Measurements from ENCODE around the gene DOK3. TPM values are rescaled to one million over a fixed set of nuclear protein-coding genes. Genes with fewer than 3 reads are reported as not detected.
A peak's percentile ranks its signal among the peaks of the same experiment; 100 is the strongest.

DOK3 gene
- total and polyA plus RNA-seq, 10 of the 15 experiments (the other 5 are each of a cell fraction or from before 2014, with no cell fraction given), result 6.6 to 107 (median 52.1) TPM

DNA sequence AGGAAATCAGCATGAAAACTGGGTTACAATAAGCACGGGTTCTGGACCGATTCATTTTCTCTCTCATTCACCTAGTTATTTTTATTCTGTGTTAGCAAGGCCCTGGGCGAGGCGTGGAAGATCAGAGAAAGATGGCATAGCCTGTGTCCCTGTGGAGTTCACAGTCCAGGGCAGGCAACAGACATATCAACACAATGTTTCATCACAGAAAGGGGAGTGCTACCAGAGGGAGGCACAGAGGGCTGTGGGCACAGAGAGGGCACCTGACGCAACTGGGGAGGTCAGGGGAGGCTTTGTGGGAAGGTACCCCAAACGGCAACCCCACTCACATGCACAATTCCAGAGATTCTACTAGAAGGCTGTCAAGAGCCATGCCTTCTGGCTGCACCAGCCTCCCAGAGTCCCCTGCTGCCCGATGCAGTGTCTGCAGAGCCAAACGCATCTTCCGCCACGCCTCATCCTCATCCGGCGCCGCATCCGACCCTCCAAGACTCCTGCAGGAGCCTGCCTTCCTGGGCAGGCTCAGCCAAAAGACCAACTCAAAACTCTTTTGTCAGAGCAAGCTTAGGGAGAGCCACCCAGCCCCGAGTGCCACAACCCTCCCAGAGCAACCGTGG is 43.3 kb upstream of the DOK3 start:
- Histone ChIP-seq H3K9me3 (replicated peaks; ENCODE audit: control insufficient read depth, insufficient read depth, low read length) (no peaks in the 10 kb centered on the region), H3K4me1 (ENCODE audit: control insufficient read depth, insufficient read depth, low read length) (peaks cover 8% of the 10 kb centered on the region), H3K79me2 (ENCODE audit: control insufficient read depth, insufficient read depth, low read length) (peaks cover 24% of the 10 kb centered on the region), H3K27me3 (replicated peaks in 1 of 2; ENCODE audit: control insufficient read depth in 2 of 2, insufficient read depth in 2 of 2, low read length in 1 of 2) (no peaks in the 10 kb centered on the region), H4K20me1 (ENCODE audit: control insufficient read depth, insufficient read depth) (no peaks in the 10 kb centered on the region; the same call in 1 of the 2 replicates), H2AFZ (ENCODE audit: control insufficient read depth, low read depth, low read length) (no peak overlapping the region), H3K4me2 (ENCODE audit: control insufficient read depth, insufficient read depth) (peak overlapping the region; percentile 91), H3K9ac (ENCODE audit: control insufficient read depth, insufficient read depth, low read length) (peak overlapping the region; percentile 76), H3K4me3 (peak overlapping the region; percentile 92), H3K36me3 (ENCODE audit: control insufficient read depth in 2 of 2, insufficient read depth in 2 of 2, low read length in 1 of 2) (0 out of 4 replicates have a peak, but pooled peaks cover 0 to 3% of the 10 kb centered on the region in 2 experiments), H3K27ac (ENCODE audit: control insufficient read depth, insufficient read depth) (peak overlapping the region; percentile 57; the same call in 1 of the 2 replicates)
- TF ChIP-seq CBFB (IDR thresholded peaks at IDR 0.05; ENCODE audit: low read depth) (no peak), NR2F1 (conservative IDR thresholded peaks at IDR 0.05) (no peak)
- SMC1A ChIA-PET (ENCODE audit: uncharacterized antibody, unreplicated experiment), result interaction anchor here (1.1 to 1.4 kb wide), 3 partner anchors 32 to 163 kb away, joined by 3 to 4 read pairs (median 3); no protein-coding TSS in a partner anchor
- CTCF ChIA-PET, result interaction anchor here (0.7 to 1.1 kb wide), 2 partner anchors 46 to 243 kb away, joined by 3 read pairs; no protein-coding TSS in a partner anchor
- FAIRE-seq (no peak), ATAC-seq (no peak), DNase-seq (ENCODE audit: low read depth, low spot score) (no peak)
- intact Hi-C loops (cut with micrococcal nuclease; ENCODE audit: unreplicated experiment) (loop anchor here (5.0 kb wide), 1 partner anchor 36 kb away; the partner anchor contains the start of gene DDX41), in situ Hi-C loops (cut with MboI) (no loop called here)
- WGBS (ENCODE audit: insufficient coverage, insufficient replicate concordance, low lambda C conversion rate, missing lambda C conversion rate), result 77% methylated on average over 16 of the region's 16 CpGs
- POLR2A ChIA-PET, result interaction anchor here (1.2 kb wide), 1 partner anchor 583 kb away, joined by 3 read pairs; no protein-coding TSS in a partner anchor
- RAD21 ChIA-PET (ENCODE audit: unreplicated experiment), result no interaction called here
- no TSS peak for BruUV-seq (replicated peaks)

DNA sequence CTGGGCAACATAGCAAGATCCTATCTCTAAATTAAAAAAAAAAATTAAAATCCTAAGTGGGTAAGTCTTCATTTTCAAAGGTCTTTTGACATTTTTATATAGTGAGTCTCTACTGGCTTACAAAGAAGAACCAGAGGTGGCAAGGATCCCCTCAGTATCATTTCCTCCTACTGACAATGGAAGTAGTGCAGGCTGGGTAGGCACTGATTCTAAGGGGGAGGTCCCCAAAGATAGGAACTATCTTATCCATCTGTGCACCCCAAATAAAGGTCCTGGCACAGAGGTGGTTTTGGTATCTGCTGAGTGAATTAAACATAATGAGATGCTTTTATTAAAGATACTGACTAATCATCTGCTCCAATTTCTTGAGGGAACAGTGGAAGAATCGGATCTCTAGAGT is 40.5 kb upstream of the DOK3 start:
- Histone ChIP-seq H3K9me3 (replicated peaks; ENCODE audit: control insufficient read depth, insufficient read depth, low read length) (no peaks in the 10 kb centered on the region), H3K79me2 (ENCODE audit: control insufficient read depth, insufficient read depth, low read length) (peaks cover 24% of the 10 kb centered on the region), H4K20me1 (ENCODE audit: control insufficient read depth, insufficient read depth) (no peaks in the 10 kb centered on the region; the same call in 1 of the 2 replicates), H2AFZ (ENCODE audit: control insufficient read depth, low read depth, low read length) (no peak overlapping the region), H3K4me1 (ENCODE audit: control insufficient read depth, insufficient read depth, low read length) (peaks cover 8% of the 10 kb centered on the region), H3K27me3 (replicated peaks in 1 of 2; ENCODE audit: control insufficient read depth in 2 of 2, insufficient read depth in 2 of 2, low read length in 1 of 2) (no peaks in the 10 kb centered on the region), H3K27ac (ENCODE audit: control insufficient read depth, insufficient read depth) (no peak overlapping the region), H3K9ac (ENCODE audit: control insufficient read depth, insufficient read depth, low read length) (no peak overlapping the region), H3K4me3 (no peak overlapping the region), H3K4me2 (ENCODE audit: control insufficient read depth, insufficient read depth) (no peak overlapping the region), H3K36me3 (ENCODE audit: control insufficient read depth in 2 of 2, insufficient read depth in 2 of 2, low read length in 1 of 2) (peaks cover 0 to 9% of the 10 kb centered on the region in 2 experiments; a peak in 1 of 4 replicates)
- ATAC-seq (no peak), FAIRE-seq (no peak), DNase-seq (ENCODE audit: low read depth, low spot score) (no peak)
- intact Hi-C loops (cut with micrococcal nuclease; ENCODE audit: unreplicated experiment), result loop anchor here (5.0 kb wide), 1 partner anchor 33 kb away; the partner anchor contains the start of gene DDX41
- WGBS (ENCODE audit: insufficient coverage, insufficient replicate concordance, low lambda C conversion rate, missing lambda C conversion rate), result 94% methylated on average over 1 of the region's 1 CpG
- POLR2A ChIA-PET, result interaction anchor here (0.6 to 0.7 kb wide), 3 partner anchors 16 to 647 kb away, joined by 3 to 4 read pairs (median 3); no protein-coding TSS in a partner anchor
- RAD21 ChIA-PET (ENCODE audit: unreplicated experiment), result no interaction called here
- SMC1A ChIA-PET (ENCODE audit: uncharacterized antibody, unreplicated experiment), result no interaction called here
- CTCF ChIA-PET, result no interaction called here
- no TSS peak for BruUV-seq (replicated peaks)
- in situ Hi-C loops (cut with MboI), result no loop called here
- TF ChIP-seq TCF7 (IDR thresholded peaks at IDR 0.05; ENCODE audit: borderline replicate concordance) (no peak), RUNX3 (IDR thresholded peaks at IDR 0.05; ENCODE audit: low read length) (no peak), ATF7 (IDR thresholded peaks at IDR 0.05; ENCODE audit: low read depth) (no peak), SPI1 (IDR thresholded peaks at IDR 0.05; ENCODE audit: borderline replicate concordance, insufficient read depth, low read depth, low read length) (peak; percentile 10; the same call in 1 of the 2 replicates), RAD51 (IDR thresholded peaks at IDR 0.05) (no peak)
- TF ChIP-seq, protein P1, sequence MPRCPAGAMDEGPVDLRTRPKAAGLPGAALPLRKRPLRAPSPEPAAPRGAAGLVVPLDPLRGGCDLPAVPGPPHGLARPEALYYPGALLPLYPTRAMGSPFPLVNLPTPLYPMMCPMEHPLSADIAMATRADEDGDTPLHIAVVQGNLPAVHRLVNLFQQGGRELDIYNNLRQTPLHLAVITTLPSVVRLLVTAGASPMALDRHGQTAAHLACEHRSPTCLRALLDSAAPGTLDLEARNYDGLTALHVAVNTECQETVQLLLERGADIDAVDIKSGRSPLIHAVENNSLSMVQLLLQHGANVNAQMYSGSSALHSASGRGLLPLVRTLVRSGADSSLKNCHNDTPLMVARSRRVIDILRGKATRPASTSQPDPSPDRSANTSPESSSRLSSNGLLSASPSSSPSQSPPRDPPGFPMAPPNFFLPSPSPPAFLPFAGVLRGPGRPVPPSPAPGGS (IDR thresholded peaks at IDR 0.05; ENCODE audit: borderline replicate concordance, insufficient read depth, low read depth, low read length, poor library complexity, severe bottlenecking), result no peak

Data from GM12878 (cell line).